DMS 273 treated with DMSO at 0.1 percent for 48 hours (cell line): ENCODE results near the gene IL17RA.
"Not testable (repeated sequence)": the region's sequence is repeated elsewhere in the genome, so short reads cannot be mapped to it uniquely, and the experiment has no call there.

ENCODE experiments used
- DNase-seq: peaks from one replicate; lab custom pipeline; 2025; lab: John Stamatoyannopoulos, UW

IL17RA gene

GRCh38 chr22:17084554-17085276 is at the start of gene IL17RA:
TSS of gene IL17RA (plus strand) at chr22:17085000. CDS start at chr22:17085092, 92 bp downstream.
- peak; percentile 17 for DNase-seq

GRCh38 chr22:17035246-17035645 is 49.6 kb upstream of the IL17RA start:
- no peak for DNase-seq

GRCh38 chr22:17035976-17036841 is 48.6 kb upstream of the IL17RA start:
- DNase-seq, result not testable (repeated sequence)

- not testable (repeated sequence) for DNase-seq
Observed at GRCh38 chr22:17036842-17037711, 47.7 kb upstream of the IL17RA start.

GRCh38 chr22:17043521-17043920 is 41.3 kb upstream of the IL17RA start:
- DNase-seq, result no peak

- no peak for DNase-seq
Observed at GRCh38 chr22:17046566-17047348, 38.0 kb upstream of the IL17RA start.

GRCh38 chr22:17047656-17048055 is 37.1 kb upstream of the IL17RA start:
- no peak for DNase-seq

GRCh38 chr22:17056058-17056457 is 28.7 kb upstream of the IL17RA start:
- no peak for DNase-seq

GRCh38 chr22:17056807-17057206 is 28.0 kb upstream of the IL17RA start:
- DNase-seq, result no peak

- DNase-seq, result no peak
Observed at GRCh38 chr22:17057959-17058814, 26.6 kb upstream of the IL17RA start.

GRCh38 chr22:17060126-17060525 is 24.7 kb upstream of the IL17RA start:
- DNase-seq, result no peak

- DNase-seq, result no peak
Observed at GRCh38 chr22:17063411-17064106, 21.2 kb upstream of the IL17RA start.

GRCh38 chr22:17064498-17065100 is 20.2 kb upstream of the IL17RA start:
- no peak for DNase-seq

- no peak for DNase-seq
Observed at GRCh38 chr22:17065433-17065832, 19.4 kb upstream of the IL17RA start.

- no peak for DNase-seq
Observed at GRCh38 chr22:17072877-17073276, 11.9 kb upstream of the IL17RA start.

- DNase-seq, result no peak
Observed at GRCh38 chr22:17074648-17075002, 10.2 kb upstream of the IL17RA start.

GRCh38 chr22:17077255-17077654 is 7.5 kb upstream of the IL17RA start:
- DNase-seq, result no peak

- DNase-seq, result no peak
Observed at GRCh38 chr22:17079572-17079971, 5.2 kb upstream of the IL17RA start.

- DNase-seq, result no peak
Observed at GRCh38 chr22:17083255-17083654, 1.5 kb upstream of the IL17RA start.
